OCI-LY3 (cell line): ENCODE results near the gene LGALS3.

ENCODE experiments used
- CTCF ChIP-seq: fragments of 200-600, 300-600 bp; sonication (generic); IDR thresholded peaks from 2 replicates; pipeline ENCODE4 v1.5.1; 2014; ENCODE audit warnings: antibody characterized with exemption, low read length, low read depth
- EZH2phosphoT487 ChIP-seq: fragments of 200-600 bp; shearing (Covaris generic); IDR thresholded peaks from 2 replicates; pipeline ENCODE4 v1.6.1; 2018; ENCODE audit warnings: antibody characterized with exemption, mixed run types, low read depth

GRCh38 chr14:55123852-55124639 is 5.0 kb upstream of the LGALS3 start:
- TF ChIP-seq CTCF (no peak), EZH2phosphoT487 (no peak)
